Stomach (tissue), 9 donors: Measurements from ENCODE around the gene LRRTM3. TPM values are rescaled to one million over a fixed set of nuclear protein-coding genes. Genes with fewer than 3 reads are reported as not detected.

Source experiments
- DNase-seq, 2 donors: peaks; one replicate each; pipeline versions ENCODE4 v3.0.0 to v3.0.0-alpha.2; 2013 to 2019
- H3K27ac ChIP-seq, 5 donors: fragments of 200-600 bp in 4 of 5; sonication (generic) in 4 of 5; one replicate each; pipeline ENCODE4 v1.5.1; 2013 to 2019; ENCODE audit warnings: mild to moderate bottlenecking in 1 of 5, moderate library complexity in 1 of 5
- H3K27me3 ChIP-seq, 3 donors: fragments of 200-600 bp; sonication (generic); one replicate each; pipeline ENCODE4 v1.5.1; 2017 to 2019; ENCODE audit warnings: mixed run types in 1 of 3
- H3K36me3 ChIP-seq, 4 donors: fragments of 200-600 bp; sonication (generic); 1 replicate in 3 of 4; 2 replicates in 1 of 4; pipeline ENCODE4 v1.5.1; 2016 to 2019
- H3K4me1 ChIP-seq, 4 donors: fragments of 200-600 bp; sonication (generic); one replicate each; pipeline ENCODE4 v1.5.1; 2016 to 2019
- H3K4me3 ChIP-seq, 4 donors: fragments of 200-600 bp; sonication (generic) in 3 of 4; one replicate each; pipeline ENCODE4 v1.5.1; 2016 to 2019; ENCODE audit warnings: mild to moderate bottlenecking in 1 of 4
- H3K9me3 ChIP-seq, 4 donors: fragments of 200-600 bp; sonication (generic); one replicate each; pipeline ENCODE4 v1.5.1; 2016 to 2019
- EP300 ChIP-seq: sonication (generic); formaldehyde crosslinking; IDR thresholded peaks from one replicate; pipeline ENCODE4 v1.6.1; 2017; ENCODE audit warnings: antibody characterized with exemption
- POLR2A ChIP-seq, 4 donors: fragments of 450-650 bp; IDR thresholded peaks; one replicate each; pipeline ENCODE4 v1.6.1; 2016; ENCODE audit warnings: antibody characterized with exemption in 4 of 4, control low read depth in 2 of 4, mild to moderate bottlenecking in 1 of 4, moderate library complexity in 1 of 4
- POLR2AphosphoS5 ChIP-seq, 3 donors: sonication (generic); formaldehyde crosslinking; IDR thresholded peaks; one replicate each; pipeline ENCODE4 v1.6.1; 2016; ENCODE audit warnings: antibody characterized with exemption in 3 of 3
- WGBS, 5 donors: extraction: QIAGEN DNeasy Blood & Tissue Kit in 3 of 5; methylation state at CpG; one replicate each; pipeline versions ENCODE4 v1.1.5 to v1.1.7; 2013 to 2018; 5-methylcytosine and 5-hydroxymethylcytosine counted together
- intact Hi-C: fragments of 100-400 bp; cut with DNase I; formaldehyde crosslinking; loops from one replicate; pipeline ENCODE4 v1.15.1; 2023; ENCODE audit warnings: low total_unique reads
- polyA plus RNA-seq, 3 donors: library from polyadenylated mRNA; stranded (reverse); fragments of 200-250 nt; gene quantifications; one replicate each; pipeline ENCODE4 v1.2.3, GENCODE V29; 2013
- total RNA-seq, 5 donors: library from RNA; depleted of rRNA; stranded (reverse); fragments of >200 nt; gene quantifications; one replicate each; pipeline versions ENCODE4 v1.1.0 to v1.2.3, GENCODE V29; 2014 to 2016
- TF ChIP-seq, protein P1 (sequence below), 7 experiments: fragments of 450-650 bp in 4 of 7; fragments of 200-600 bp in 3 of 7; sonication (generic) in 3 of 7; IDR thresholded peaks; one replicate each; pipeline ENCODE4 v1.5.1; 2016 to 2019; ENCODE audit warnings: antibody characterized with exemption in 7 of 7, control low read depth in 2 of 7, mild to moderate bottlenecking in 1 of 7
- donor health status: healthy with polysubstance abuse.
- donor health status: Bipolar disorder and iron deficiency.
- donor health status: healthy.

Gene LRRTM3
- total and polyA plus RNA-seq, 8 donors: 0.18 TPM; not detected in 7

DNA sequence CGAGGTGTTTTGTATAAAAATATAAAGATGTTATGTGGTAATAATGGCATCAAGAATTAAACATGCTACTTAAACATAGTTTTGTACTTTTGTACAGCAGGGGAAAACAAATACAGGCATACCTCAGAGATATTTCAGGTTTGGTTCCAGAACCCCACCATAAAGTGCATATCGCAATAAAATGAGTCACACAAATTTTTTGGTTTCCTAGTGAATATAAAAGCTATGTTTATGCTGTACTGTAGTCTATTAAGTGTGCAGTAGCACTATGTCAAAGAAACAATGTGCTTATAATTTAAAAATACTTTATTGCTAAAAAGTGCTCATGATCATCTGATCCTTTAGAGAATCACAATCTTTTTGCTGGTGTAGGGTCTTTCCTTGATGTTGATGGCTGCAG lies 17.8 kb downstream of the LRRTM3 start:
- H3K4me3 ChIP-seq: no peak overlapping the region

DNA sequence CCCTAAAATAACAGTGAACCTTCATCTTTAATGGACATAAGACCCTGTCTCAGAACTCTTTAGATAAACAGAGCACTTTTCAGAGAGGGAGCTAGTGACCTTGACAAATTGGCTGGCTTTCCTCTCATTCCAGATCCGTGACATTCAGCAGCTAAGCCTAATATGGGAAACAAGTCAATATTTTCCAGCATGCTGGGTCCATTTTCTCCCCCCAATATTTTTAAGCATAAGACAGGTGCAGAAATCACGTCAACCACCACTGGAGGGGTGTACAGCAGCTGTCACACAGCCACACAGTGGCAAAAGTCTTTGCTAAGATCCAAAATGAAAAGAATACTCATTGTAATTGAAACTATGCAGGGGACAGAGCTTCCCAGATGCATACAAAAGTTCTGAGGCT lies 26.1 kb downstream of the LRRTM3 start:
- H3K4me3 ChIP-seq: no peak overlapping the region
- no peaks in the 10 kb centered on the region for H3K27me3 ChIP-seq
- H3K27ac ChIP-seq: no peak overlapping the region
- intact Hi-C loops: no loop called here
- no peak for DNase-seq
- peaks cover 0 to 11% (median 2%) of the 10 kb centered on the region in 4 donors for H3K4me1 ChIP-seq
- no peak for TF ChIP-seq EP300
- no peak for TF ChIP-seq POLR2AphosphoS5 (IDR thresholded peaks at IDR 0.05)
- TF ChIP-seq POLR2A (IDR thresholded peaks at IDR 0.05): no peak
- TF ChIP-seq, protein P1, sequence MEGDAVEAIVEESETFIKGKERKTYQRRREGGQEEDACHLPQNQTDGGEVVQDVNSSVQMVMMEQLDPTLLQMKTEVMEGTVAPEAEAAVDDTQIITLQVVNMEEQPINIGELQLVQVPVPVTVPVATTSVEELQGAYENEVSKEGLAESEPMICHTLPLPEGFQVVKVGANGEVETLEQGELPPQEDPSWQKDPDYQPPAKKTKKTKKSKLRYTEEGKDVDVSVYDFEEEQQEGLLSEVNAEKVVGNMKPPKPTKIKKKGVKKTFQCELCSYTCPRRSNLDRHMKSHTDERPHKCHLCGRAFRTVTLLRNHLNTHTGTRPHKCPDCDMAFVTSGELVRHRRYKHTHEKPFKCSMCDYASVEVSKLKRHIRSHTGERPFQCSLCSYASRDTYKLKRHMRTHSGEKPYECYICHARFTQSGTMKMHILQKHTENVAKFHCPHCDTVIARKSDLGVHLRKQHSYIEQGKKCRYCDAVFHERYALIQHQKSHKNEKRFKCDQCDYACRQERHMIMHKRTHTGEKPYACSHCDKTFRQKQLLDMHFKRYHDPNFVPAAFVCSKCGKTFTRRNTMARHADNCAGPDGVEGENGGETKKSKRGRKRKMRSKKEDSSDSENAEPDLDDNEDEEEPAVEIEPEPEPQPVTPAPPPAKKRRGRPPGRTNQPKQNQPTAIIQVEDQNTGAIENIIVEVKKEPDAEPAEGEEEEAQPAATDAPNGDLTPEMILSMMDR (IDR thresholded peaks at IDR 0.05): no peak
- H3K9me3 ChIP-seq: no peaks in the 10 kb centered on the region
- 36 to 66% (median 38%) methylated on average over 2 of the region's 2 CpGs for WGBS, 5 donors
- H3K36me3 ChIP-seq: no peaks in the 10 kb centered on the region

More for the DNA sequence above, 17.8 kb downstream of the LRRTM3 start:
- WGBS, 5 donors: 70 to 99% (median 92%) methylated on average over 2 of the region's 2 CpGs
- Histone ChIP-seq H3K4me1 (peaks cover 0 to 4% (median 0%) of the 10 kb centered on the region in 4 donors), H3K9me3 (no peaks in the 10 kb centered on the region), H3K27ac (no peak overlapping the region), H3K36me3 (no peaks in the 10 kb centered on the region), H3K27me3 (no peaks in the 10 kb centered on the region)
- intact Hi-C loops: no loop called here
- no peak for DNase-seq
- TF ChIP-seq, protein P1 (IDR thresholded peaks at IDR 0.05): no peak
- TF ChIP-seq POLR2AphosphoS5 (IDR thresholded peaks at IDR 0.05) (no peak), POLR2A (IDR thresholded peaks at IDR 0.05) (no peak), EP300 (no peak)

DNA sequence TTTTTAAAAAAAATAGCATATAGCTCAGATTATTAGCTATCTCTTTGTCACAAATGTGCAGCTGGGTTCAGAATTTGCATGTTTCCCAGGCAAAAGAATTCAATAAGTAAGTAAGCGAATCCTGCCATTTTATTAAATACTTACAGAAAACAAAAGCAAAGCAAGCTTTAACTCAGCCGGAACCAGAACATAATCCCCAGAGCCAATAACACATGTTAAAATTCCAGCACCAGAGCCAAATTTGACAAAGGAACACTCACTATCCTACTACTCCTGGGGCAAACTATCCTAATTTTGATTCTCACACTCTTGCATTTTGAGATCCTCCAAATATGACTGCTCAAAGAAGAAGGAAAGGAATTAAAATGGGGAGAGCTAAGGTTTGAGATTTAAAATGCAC lies 32.6 kb downstream of the LRRTM3 start:
- WGBS, 5 donors: 59 to 84% (median 71%) methylated on average over 2 of the region's 2 CpGs
- Histone ChIP-seq H3K9me3 (no peaks in the 10 kb centered on the region), H3K36me3 (no peaks in the 10 kb centered on the region), H3K27me3 (no peaks in the 10 kb centered on the region), H3K4me1 (no peaks in the 10 kb centered on the region), H3K4me3 (no peak overlapping the region), H3K27ac (no peak overlapping the region)
- no peak for DNase-seq
- TF ChIP-seq POLR2A (IDR thresholded peaks at IDR 0.05): no peak
- TF ChIP-seq, protein P1 (IDR thresholded peaks at IDR 0.05): no peak
- no peak for TF ChIP-seq EP300
- TF ChIP-seq POLR2AphosphoS5 (IDR thresholded peaks at IDR 0.05): no peak
- intact Hi-C loops: no loop called here

- intact Hi-C loops: no loop called here
- no peak for TF ChIP-seq POLR2A (IDR thresholded peaks at IDR 0.05)
- TF ChIP-seq EP300: no peak
- TF ChIP-seq, protein P1 (IDR thresholded peaks at IDR 0.05): no peak
- no peak for TF ChIP-seq POLR2AphosphoS5 (IDR thresholded peaks at IDR 0.05)
- 49 to 63% (median 58%) methylated on average over 4 of the region's 4 CpGs for WGBS, 5 donors
Measured at GRCh38 chr10:66964946-66965345, 39.1 kb downstream of the LRRTM3 start.

More at GRCh38 chr10:66964946-66965345, 39.1 kb downstream of the LRRTM3 start:
- H3K27me3 ChIP-seq: no peaks in the 10 kb centered on the region
- H3K9me3 ChIP-seq: no peaks in the 10 kb centered on the region
- no peaks in the 10 kb centered on the region for H3K36me3 ChIP-seq
- H3K4me3 ChIP-seq: no peak overlapping the region
- no peak for DNase-seq
- H3K4me1 ChIP-seq: no peaks in the 10 kb centered on the region
- no peak overlapping the region for H3K27ac ChIP-seq
